SK-N-SH treated with all-trans-retinoic acid at 6 μM for 48 hours (cell line): ENCODE results near the gene TMPRSS11D.

Source experiments
- ATAC-seq: fragments of 200-7000 bp; cut with Tn5 transposase; 3 replicates; pipeline ENCODE4 v1.9.1; 2020; ENCODE audit warnings: mild to moderate bottlenecking, moderate library complexity
- BACH2 ChIP-seq: fragments of 250-450 bp; sonication (Bioruptor Pico); IDR thresholded peaks from 2 replicates; pipeline ENCODE4 v1.9.0; 2021; ENCODE audit warnings: mild to moderate bottlenecking, borderline replicate concordance
- CSDC2 ChIP-seq: fragments of 250-450 bp; sonication (Bioruptor Pico); IDR thresholded peaks from 2 replicates; pipeline ENCODE4 v1.5.0; 2020; ENCODE audit warnings: mild to moderate bottlenecking, moderate library complexity
- CSRNP3 ChIP-seq: fragments of 250-450 bp; sonication (Bioruptor Pico); IDR thresholded peaks from 2 replicates; pipeline ENCODE4 v1.5.1; 2021; ENCODE audit warnings: mild to moderate bottlenecking, moderate library complexity
- ESRRG ChIP-seq: fragments of 250-450 bp; sonication (Bioruptor Pico); IDR thresholded peaks from 2 replicates; pipeline ENCODE4 v1.6.1; 2021; ENCODE audit warnings: mild to moderate bottlenecking
- GLIS3 ChIP-seq: fragments of 250-450 bp; sonication (Bioruptor Pico); IDR thresholded peaks from 2 replicates; pipeline ENCODE4 v1.5.0; 2020; ENCODE audit warnings: mild to moderate bottlenecking, moderate library complexity
- ISL1 ChIP-seq: fragments of 250-450 bp; sonication (Bioruptor Pico); IDR thresholded peaks from 2 replicates; pipeline ENCODE4 v2.1.2; 2022; ENCODE audit warnings: mild to moderate bottlenecking, moderate library complexity
- OSR1 ChIP-seq: fragments of 250-450 bp; sonication (Bioruptor Pico); IDR thresholded peaks from 2 replicates; pipeline ENCODE4 v1.8.0; 2022; ENCODE audit warnings: moderate library complexity, mild to moderate bottlenecking, inconsistent platforms
- PATZ1 ChIP-seq: fragments of 250-450 bp; sonication (Bioruptor Pico); IDR thresholded peaks from 2 replicates; pipeline ENCODE4 v1.8.0; 2020; ENCODE audit warnings: mild to moderate bottlenecking, moderate library complexity, borderline replicate concordance
- PPARA ChIP-seq: fragments of 250-450 bp; sonication (Bioruptor Pico); IDR thresholded peaks from 2 replicates; pipeline ENCODE4 v1.5.0; 2020; ENCODE audit warnings: mild to moderate bottlenecking, borderline replicate concordance
- RARB ChIP-seq: fragments of 250-450 bp; sonication (Bioruptor Pico); IDR thresholded peaks from 2 replicates; pipeline ENCODE4 v1.8.0; 2021; ENCODE audit warnings: mild to moderate bottlenecking, moderate library complexity
- SNAI2 ChIP-seq: fragments of 250-450 bp; sonication (Bioruptor Pico); IDR thresholded peaks from 2 replicates; pipeline ENCODE4 v1.5.0; 2020; ENCODE audit warnings: mild to moderate bottlenecking, moderate library complexity
- TCF4 ChIP-seq: fragments of 250-450 bp; sonication (Bioruptor Pico); IDR thresholded peaks from 2 replicates; pipeline ENCODE4 v1.8.0; 2021; ENCODE audit warnings: mild to moderate bottlenecking, moderate library complexity, borderline replicate concordance
- TOX ChIP-seq: fragments of 250-450 bp; sonication (Bioruptor Pico); IDR thresholded peaks from 2 replicates; pipeline ENCODE4 v1.8.0; 2021; ENCODE audit warnings: mild to moderate bottlenecking, moderate library complexity, borderline replicate concordance
- TSHZ2 ChIP-seq: fragments of 250-450 bp; sonication (Bioruptor Pico); IDR thresholded peaks from 2 replicates; pipeline ENCODE4 v1.5.0; 2020; ENCODE audit warnings: mild to moderate bottlenecking, moderate library complexity
- ZC3H10 ChIP-seq: fragments of 250-450 bp; sonication (Bioruptor Pico); IDR thresholded peaks from 2 replicates; pipeline ENCODE4 v1.5.1; 2021; ENCODE audit warnings: mild to moderate bottlenecking, moderate library complexity
- ZFP3 ChIP-seq: fragments of 250-450 bp; sonication (Bioruptor Pico); IDR thresholded peaks from 2 replicates; pipeline ENCODE4 v1.5.0; 2020; ENCODE audit warnings: mild to moderate bottlenecking, moderate library complexity
- ZNF565 ChIP-seq: fragments of 450-650 bp; formaldehyde crosslinking; conservative IDR thresholded peaks from 2 replicates; pipeline ENCODE4 v1.5.0; 2020; ENCODE audit warnings: low read depth, mild to moderate bottlenecking, moderate library complexity
- ZNF70 ChIP-seq: fragments of 450-650 bp; formaldehyde crosslinking; IDR thresholded peaks from 2 replicates; pipeline ENCODE4 v1.5.0; 2020; ENCODE audit warnings: mild to moderate bottlenecking, moderate library complexity
- ZNF8 ChIP-seq: fragments of 450-650 bp; formaldehyde crosslinking; IDR thresholded peaks from 2 replicates; pipeline ENCODE4 v1.5.0; 2020; ENCODE audit warnings: mild to moderate bottlenecking, moderate library complexity
- TF ChIP-seq, protein P1 (sequence below): fragments of 250-450 bp; sonication (Bioruptor Pico); IDR thresholded peaks from 2 replicates; pipeline ENCODE4 v1.8.0; 2021; ENCODE audit warnings: low read depth, mild to moderate bottlenecking, moderate library complexity, borderline replicate concordance
- TF ChIP-seq, protein P2 (sequence below): fragments of 250-450 bp; sonication (Bioruptor Pico); IDR thresholded peaks from 2 replicates; pipeline ENCODE4 v1.5.1; 2020; ENCODE audit warnings: low read depth, mild to moderate bottlenecking, moderate library complexity

Gene TMPRSS11D

DNA sequence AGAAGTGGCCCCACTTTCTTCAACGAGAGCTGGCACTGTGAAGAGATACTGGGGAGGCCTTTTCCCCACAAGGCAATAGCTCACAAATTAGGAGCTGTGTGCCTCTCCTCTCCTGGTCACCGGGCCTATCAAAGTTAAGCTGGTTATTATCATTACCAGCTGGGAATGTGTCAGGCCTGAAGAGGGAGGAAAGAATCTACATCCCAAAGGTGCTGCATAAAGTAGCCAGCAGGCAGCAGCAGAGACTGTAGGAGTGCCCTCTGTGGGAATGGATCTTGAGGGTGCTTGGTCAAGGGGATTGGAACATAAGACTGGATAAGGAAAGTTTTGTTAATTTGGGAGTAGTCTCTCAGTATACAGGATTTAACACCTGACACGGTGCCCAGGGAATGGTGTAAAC lies 9.1 kb upstream of the TMPRSS11D start:
- TF ChIP-seq CSDC2 (CRISPR knock-in tag) (no peak), TOX (CRISPR knock-in tag) (no peak), ZFP3 (CRISPR knock-in tag) (no peak), OSR1 (no peak), GLIS3 (CRISPR knock-in tag) (no peak), TSHZ2 (CRISPR knock-in tag) (no peak), RARB (CRISPR knock-in tag) (no peak), TCF4 (no peak), ZNF565 (CRISPR knock-in tag) (no peak)
- TF ChIP-seq, all 23 proteins: peak for 0
- ATAC-seq = peak; percentile 75

- ATAC-seq = no peak
- TF ChIP-seq TSHZ2 (CRISPR knock-in tag) (no peak), ZNF8 (CRISPR knock-in tag) (no peak), GLIS3 (CRISPR knock-in tag) (no peak)
- TF ChIP-seq, protein P1, sequence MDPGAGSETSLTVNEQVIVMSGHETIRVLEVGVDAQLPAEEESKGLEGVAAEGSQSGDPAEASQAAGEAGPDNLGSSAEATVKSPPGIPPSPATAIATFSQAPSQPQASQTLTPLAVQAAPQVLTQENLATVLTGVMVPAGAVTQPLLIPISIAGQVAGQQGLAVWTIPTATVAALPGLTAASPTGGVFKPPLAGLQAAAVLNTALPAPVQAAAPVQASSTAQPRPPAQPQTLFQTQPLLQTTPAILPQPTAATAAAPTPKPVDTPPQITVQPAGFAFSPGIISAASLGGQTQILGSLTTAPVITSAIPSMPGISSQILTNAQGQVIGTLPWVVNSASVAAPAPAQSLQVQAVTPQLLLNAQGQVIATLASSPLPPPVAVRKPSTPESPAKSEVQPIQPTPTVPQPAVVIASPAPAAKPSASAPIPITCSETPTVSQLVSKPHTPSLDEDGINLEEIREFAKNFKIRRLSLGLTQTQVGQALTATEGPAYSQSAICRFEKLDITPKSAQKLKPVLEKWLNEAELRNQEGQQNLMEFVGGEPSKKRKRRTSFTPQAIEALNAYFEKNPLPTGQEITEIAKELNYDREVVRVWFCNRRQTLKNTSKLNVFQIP (CRISPR knock-in tag) = no peak
Measured at GRCh38 chr4:67892253-67892652, 8.5 kb upstream of the TMPRSS11D start.

- no peak for ATAC-seq
- no peak for TF ChIP-seq BACH2 (CRISPR knock-in tag)
- no peak for TF ChIP-seq TSHZ2 (CRISPR knock-in tag)
- no peak for TF ChIP-seq ZFP3 (CRISPR knock-in tag)
- TF ChIP-seq PATZ1 = no peak
- no peak for TF ChIP-seq OSR1
- TF ChIP-seq PPARA (CRISPR knock-in tag) = no peak
- no peak for TF ChIP-seq ZNF70 (CRISPR knock-in tag)
- TF ChIP-seq ZNF8 (CRISPR knock-in tag) = no peak
- TF ChIP-seq CSRNP3 (CRISPR knock-in tag) = no peak
- TF ChIP-seq, protein P1 (CRISPR knock-in tag) = no peak
- TF ChIP-seq, protein P2, sequence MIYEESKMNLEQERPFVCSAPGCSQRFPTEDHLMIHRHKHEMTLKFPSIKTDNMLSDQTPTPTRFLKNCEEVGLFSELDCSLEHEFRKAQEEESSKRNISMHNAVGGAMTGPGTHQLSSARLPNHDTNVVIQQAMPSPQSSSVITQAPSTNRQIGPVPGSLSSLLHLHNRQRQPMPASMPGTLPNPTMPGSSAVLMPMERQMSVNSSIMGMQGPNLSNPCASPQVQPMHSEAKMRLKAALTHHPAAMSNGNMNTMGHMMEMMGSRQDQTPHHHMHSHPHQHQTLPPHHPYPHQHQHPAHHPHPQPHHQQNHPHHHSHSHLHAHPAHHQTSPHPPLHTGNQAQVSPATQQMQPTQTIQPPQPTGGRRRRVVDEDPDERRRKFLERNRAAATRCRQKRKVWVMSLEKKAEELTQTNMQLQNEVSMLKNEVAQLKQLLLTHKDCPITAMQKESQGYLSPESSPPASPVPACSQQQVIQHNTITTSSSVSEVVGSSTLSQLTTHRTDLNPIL (CRISPR knock-in tag) = no peak
- TF ChIP-seq CSDC2 (CRISPR knock-in tag) = no peak
- TF ChIP-seq SNAI2 = no peak
- no peak for TF ChIP-seq ZC3H10
- TF ChIP-seq ESRRG (CRISPR knock-in tag) = no peak
- TF ChIP-seq ISL1 (CRISPR knock-in tag) = no peak
Measured at GRCh38 chr4:67891645-67892044, 7.8 kb upstream of the TMPRSS11D start.
